ENCODE data around the gene MAFF. TPM values are rescaled to one million over a fixed set of nuclear protein-coding genes. Genes with fewer than 3 reads are reported as not detected.
A peak's percentile ranks its signal among the peaks of the same experiment; 100 is the strongest.

Gene MAFF
- total and polyA plus RNA-seq, 4 donors = 30.0 to 57.8 (median 40.1) TPM

- H3K27ac ChIP-seq (ENCODE audit: low read depth in 1 of 2, low read length in 1 of 2) = peak overlapping the region in 1 of 2 donors; percentile 55
- DNase-seq = no peak
- H3K4me1 ChIP-seq (ENCODE audit: control insufficient read depth in 5 of 5, insufficient read depth in 5 of 5, low read length in 5 of 5) = peaks cover 11 to 39% (median 27%) of the 10 kb centered on the region in 5 donors
Observed at GRCh38 chr22:38262051-38262795, 60.4 kb downstream of the MAFF start.

GRCh38 chr22:38264322-38264843 is 62.6 kb downstream of the MAFF start:
- no peaks in the 10 kb centered on the region for H3K9me3 ChIP-seq (ENCODE audit: control insufficient read depth in 4 of 4, insufficient read depth in 3 of 4, low read length in 3 of 4)
- H3K9ac ChIP-seq (ENCODE audit: insufficient read depth in 1 of 2, low read length in 2 of 2) = no peak overlapping the region
- no peak for ATAC-seq (ENCODE audit: insufficient read depth, low FRiP score)
- 88 to 93% methylated on average over 6 of the region's 6 CpGs for WGBS, 2 donors
- no peaks in the 10 kb centered on the region for H3K27me3 ChIP-seq (ENCODE audit: control insufficient read depth in 3 of 3, insufficient read depth in 3 of 3, low read length in 2 of 3)
- no peak overlapping the region for H3K27ac ChIP-seq (ENCODE audit: low read depth in 1 of 2, low read length in 1 of 2)
- no peak for DNase-seq
- peaks cover 0 to 2% (median 1%) of the 10 kb centered on the region in 4 donors for H3K36me3 ChIP-seq (ENCODE audit: control insufficient read depth in 4 of 4, insufficient read depth in 4 of 4, low read length in 4 of 4)
- no peak for TF ChIP-seq CTCF (IDR thresholded peaks at IDR 0.05; ENCODE audit: control extremely low read depth, extremely low read depth)
- H3K4me3 ChIP-seq = no peak overlapping the region
- H3K4me1 ChIP-seq (ENCODE audit: control insufficient read depth in 5 of 5, insufficient read depth in 5 of 5, low read length in 5 of 5) = peaks cover 11 to 24% (median 17%) of the 10 kb centered on the region in 5 donors

More at GRCh38 chr22:38262051-38262795, 60.4 kb downstream of the MAFF start:
- H3K36me3 ChIP-seq (ENCODE audit: control insufficient read depth in 4 of 4, insufficient read depth in 4 of 4, low read length in 4 of 4) = peaks cover 0 to 2% (median 1%) of the 10 kb centered on the region in 4 donors
- WGBS, 2 donors = 62 to 80% methylated on average over 20 of the region's 20 CpGs
- H3K27me3 ChIP-seq (ENCODE audit: control insufficient read depth in 3 of 3, insufficient read depth in 3 of 3, low read length in 2 of 3) = no peaks in the 10 kb centered on the region
- ATAC-seq (ENCODE audit: insufficient read depth, low FRiP score) = peak; percentile 48
- H3K9me3 ChIP-seq (ENCODE audit: control insufficient read depth in 4 of 4, insufficient read depth in 3 of 4, low read length in 3 of 4) = no peaks in the 10 kb centered on the region
- TF ChIP-seq CTCF (IDR thresholded peaks at IDR 0.05; ENCODE audit: control extremely low read depth, extremely low read depth) = peak; percentile 19
- no peak overlapping the region for H3K4me3 ChIP-seq
- no peak overlapping the region for H3K9ac ChIP-seq (ENCODE audit: insufficient read depth in 1 of 2, low read length in 2 of 2)

Small RNA genes lying within 50 kb of the gene (small RNA-seq; reads per million reads assigned to genes)
- gene RN7SL704P (ENCODE audit: low replicate concordance) = 0.25 reads per million, percentile 23 among the genes with 10 or more reads in this experiment

Other genes starting within 250 kb of the MAFF start
- gene C22orf23, start 248.4 kb upstream of the MAFF start, total RNA-seq = 1 to 10 TPM; 1.1 to 4.2 TPM
- 1 to 10 TPM; 1.4 to 1.6 TPM for gene C22orf23, start 248.4 kb upstream of the MAFF start, polyA plus RNA-seq
- 10 to 100 TPM; 36.8 to 62.3 TPM for gene POLR2F, start 248.3 kb upstream of the MAFF start, total RNA-seq
- 100 to 1,000 TPM in 1 of 2 donors, 10 to 100 TPM in 1; 96.9 to 161 TPM for gene POLR2F, start 248.3 kb upstream of the MAFF start, polyA plus RNA-seq
- under 1 TPM in 1 of 2 donors, not detected in 1; 0.54 TPM for gene SOX10, start 217.4 kb upstream of the MAFF start, total RNA-seq
- under 1 TPM in 1 of 2 donors, not detected in 1; 0.10 TPM for gene SOX10, start 217.4 kb upstream of the MAFF start, polyA plus RNA-seq
- gene PICK1, start 144.6 kb upstream of the MAFF start, total RNA-seq = 10 to 100 TPM; 32.4 to 45.6 TPM
- gene PICK1, start 144.6 kb upstream of the MAFF start, polyA plus RNA-seq = 10 to 100 TPM; 33.3 to 41.4 TPM
- gene SLC16A8, start 117.8 kb upstream of the MAFF start, total RNA-seq = under 1 TPM in 1 of 2 donors, not detected in 1; 0.64 TPM
- gene SLC16A8, start 117.8 kb upstream of the MAFF start, polyA plus RNA-seq = under 1 TPM; 0.32 to 0.39 TPM
- under 1 TPM; 0.17 to 0.49 TPM for gene BAIAP2L2, start 91.3 kb upstream of the MAFF start, total RNA-seq
- gene BAIAP2L2, start 91.3 kb upstream of the MAFF start, polyA plus RNA-seq = 1 to 10 TPM in 1 of 2 donors, under 1 TPM in 1; 0.44 to 1.0 TPM
- 10 to 100 TPM; 36.8 to 73.5 TPM for gene PLA2G6, start 20.2 kb upstream of the MAFF start, total RNA-seq
- 10 to 100 TPM; 11.9 to 37.8 TPM for gene PLA2G6, start 20.2 kb upstream of the MAFF start, polyA plus RNA-seq
- gene TMEM184B, start 71.0 kb downstream of the MAFF start, total RNA-seq = 10 to 100 TPM; 39.9 to 82.4 TPM
- 10 to 100 TPM; 26.3 to 39.9 TPM for gene TMEM184B, start 71.0 kb downstream of the MAFF start, polyA plus RNA-seq
- gene CSNK1E, start 115.4 kb downstream of the MAFF start, total RNA-seq = 100 to 1,000 TPM; 118 to 121 TPM
- 100 to 1,000 TPM in 1 of 2 donors, 10 to 100 TPM in 1; 87.2 to 106 TPM for gene CSNK1E, start 115.4 kb downstream of the MAFF start, polyA plus RNA-seq

Data from lung (tissue), 13 donors.